OCI-LY7 (cell line): ENCODE data around the gene AP2A1. TPM values are rescaled to one million over a fixed set of nuclear protein-coding genes. Genes with fewer than 3 reads are reported as not detected.

Experiments used
- BruUV-seq: library from RNA; stranded (reverse); fragments of 400-500 nt; replicated peaks from 2 replicates; lab custom pipeline; 2021; lab: Mats Ljungman, UMichigan
- CTCF ChIA-PET: fragments of 300-600 bp; sonication (Branson Sonifier 250); formaldehyde crosslinking; loops from one replicate; lab custom pipeline; 2022; ENCODE audit warnings: antibody characterized with exemption; ENCODE audit not compliant: unreplicated experiment; lab: Charles Lee
- POLR2A ChIA-PET: fragments of 300-600 bp; sonication (Branson Sonifier 250); formaldehyde crosslinking; loops from one replicate; lab custom pipeline; 2022; ENCODE audit warnings: antibody characterized with exemption; lab: Charles Lee
- DNase-seq: peaks from one replicate; pipeline ENCODE4 v3.0.0-alpha.2; 2015; ENCODE audit warnings: low spot score
- H2AFZ ChIP-seq: fragments of 200-600 bp; sonication (generic), shearing (Covaris generic); 2 replicates; pipeline ENCODE4 v1.6.1; 2014; ENCODE audit warnings: mild to moderate bottlenecking, antibody characterized with exemption, low read length, moderate library complexity
- H3K27ac ChIP-seq: fragments of 200-600 bp; sonication (generic); 2 replicates; pipeline ENCODE4 v1.5.1; 2014; ENCODE audit warnings: mixed run types, low read depth, mild to moderate bottlenecking, moderate library complexity, low read length, inconsistent platforms; ENCODE audit not compliant: poor library complexity, severe bottlenecking
- H3K36me3 ChIP-seq: fragments of 200-600 bp; sonication (generic); 2 replicates; pipeline ENCODE4 v1.6.1; 2014; ENCODE audit warnings: mild to moderate bottlenecking, antibody characterized with exemption, low read length, moderate library complexity, mixed read lengths; ENCODE audit not compliant: insufficient read depth
- H3K4me1 ChIP-seq: fragments of 200-600 bp; sonication (generic); 2 replicates; pipeline ENCODE4 v1.5.1; 2014; ENCODE audit warnings: mild to moderate bottlenecking, low read length; ENCODE audit not compliant: insufficient read depth, poor library complexity, severe bottlenecking
- H3K4me2 ChIP-seq: fragments of 200-600 bp; sonication (generic); 2 replicates; pipeline ENCODE4 v1.6.1; 2014; ENCODE audit warnings: mild to moderate bottlenecking, low read length
- H3K4me3 ChIP-seq: fragments of 200-600 bp; sonication (generic); 2 replicates; pipeline ENCODE4 v1.5.1; 2014; ENCODE audit warnings: mild to moderate bottlenecking, low read depth, low read length; ENCODE audit not compliant: poor library complexity, severe bottlenecking
- H3K79me2 ChIP-seq: fragments of 200-600 bp; sonication (generic); 2 replicates; pipeline ENCODE4 v1.6.1; 2016; ENCODE audit warnings: low read depth, mild to moderate bottlenecking, low read length, moderate library complexity, mixed read lengths; ENCODE audit not compliant: insufficient read depth
- H3K9me2 ChIP-seq: fragments of 200-600 bp; sonication (generic); 2 replicates; pipeline ENCODE4 v1.6.1; 2016; ENCODE audit warnings: mild to moderate bottlenecking, low read length, mixed read lengths; ENCODE audit not compliant: insufficient read depth
- H3K9me3 ChIP-seq: fragments of 200-600 bp; sonication (generic); 2 replicates; pipeline ENCODE4 v1.6.1; 2014; ENCODE audit warnings: mild to moderate bottlenecking, mixed run types, low read length, mixed read lengths
- H4K20me1 ChIP-seq: fragments of 200-600 bp; sonication (generic); 2 replicates; pipeline ENCODE4 v1.6.1; 2014; ENCODE audit warnings: mild to moderate bottlenecking, antibody characterized with exemption, low read length, moderate library complexity, mixed read lengths; ENCODE audit not compliant: insufficient read depth
- EZH2phosphoT487 ChIP-seq: fragments of 200-600 bp; sonication (generic); IDR thresholded peaks from 2 replicates; pipeline ENCODE4 v1.6.1; 2018; ENCODE audit warnings: low read depth, borderline replicate concordance, mild to moderate bottlenecking, mixed run types, antibody characterized with exemption, low read length, moderate library complexity, mixed read lengths
- intact Hi-C: fragments of 100-400 bp; cut with micrococcal nuclease; formaldehyde crosslinking; loops from one replicate; pipeline ENCODE4 v1.10.0; 2022; ENCODE audit not compliant: unreplicated experiment
- total RNA-seq, 2 experiments: library from RNA; depleted of rRNA in 1 of 2; stranded (reverse); fragments of >200 nt in 1 of 2; shearing (Covaris generic) in 1 of 2; gene quantifications; 2 replicates each; pipeline ENCODE4 v1.2.3, GENCODE V29; 2014 to 2022
- TF ChIP-seq, protein P1 (sequence below): fragments of 200-600 bp; sonication (generic); conservative IDR thresholded peaks from 2 replicates; pipeline ENCODE4 v1.5.1; 2014; ENCODE audit warnings: mild to moderate bottlenecking, antibody characterized with exemption, low read length, moderate library complexity, mixed read lengths

Gene AP2A1
- total RNA-seq, 2 experiments from 2014 or later: 46.9 to 47.4 TPM

DNA sequence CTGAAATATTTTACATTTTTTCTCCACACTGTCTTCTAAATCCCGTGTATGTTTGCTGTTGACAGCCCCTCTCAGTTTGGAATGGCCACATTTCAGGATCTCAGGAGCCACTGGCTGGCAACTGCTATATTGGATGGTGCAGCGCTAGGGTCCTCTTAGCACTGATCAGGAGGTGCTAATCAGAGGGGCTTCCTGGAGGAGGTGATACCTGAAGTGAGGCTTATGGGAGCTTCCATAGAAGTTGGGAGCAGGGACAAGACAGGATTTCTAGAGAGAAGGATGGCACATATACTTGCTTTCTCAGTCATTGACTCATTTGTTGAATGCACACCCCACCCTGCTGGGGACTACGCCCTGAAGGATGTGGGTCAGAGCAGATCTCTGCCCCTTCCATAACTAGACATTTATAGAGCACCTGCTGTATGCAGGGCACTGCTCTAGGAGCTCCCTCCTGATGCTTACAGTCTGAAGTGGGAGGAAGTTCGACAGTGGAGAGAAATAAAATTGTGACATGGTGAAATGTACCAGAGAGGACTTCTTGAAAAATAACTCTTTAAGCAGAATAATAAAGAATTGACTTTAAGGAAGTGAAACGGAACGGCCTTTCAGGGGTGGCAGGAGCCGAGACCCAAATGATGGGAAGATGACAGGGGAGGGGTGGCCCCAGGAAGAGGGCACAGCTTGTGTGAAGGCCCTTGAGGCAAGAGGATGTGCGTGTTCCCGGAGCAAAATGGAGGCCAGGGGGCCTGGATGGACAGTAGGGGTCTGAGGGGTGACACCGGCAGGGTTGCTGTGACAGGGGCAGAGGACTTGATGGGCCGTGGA, 13.1 kb downstream of the AP2A1 start:
- ChIA-PET CTCF (no interaction called here), POLR2A (no interaction called here)
- peak overlapping the region; percentile 52 for H3K4me2 ChIP-seq

DNA sequence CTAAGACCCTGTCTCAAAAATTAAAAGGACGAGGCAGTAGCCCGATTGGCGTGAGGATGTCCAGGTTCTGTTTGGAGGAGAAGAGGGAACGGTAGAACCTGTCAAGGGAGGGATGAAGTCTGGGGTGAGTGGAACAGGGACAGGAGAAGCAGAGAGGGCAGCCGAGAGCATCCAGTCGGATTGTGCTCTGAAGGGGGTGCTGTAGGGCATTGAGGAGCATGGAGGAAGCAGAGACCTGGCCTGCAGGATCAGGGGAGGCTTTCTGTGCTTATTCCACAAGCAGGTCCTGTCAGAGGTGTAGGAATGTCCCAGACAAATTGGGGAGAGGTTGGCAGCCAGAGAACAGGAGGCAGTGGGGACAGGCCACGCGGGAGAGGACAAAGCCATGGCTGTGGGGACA, 14.1 kb downstream of the AP2A1 start:
- no peak overlapping the region for H3K4me3 ChIP-seq
- CTCF ChIA-PET: no interaction called here
- BruUV-seq: no TSS peak
- no peak overlapping the region for H2AFZ ChIP-seq
- POLR2A ChIA-PET: no interaction called here
- no peaks in the 10 kb centered on the region for H3K79me2 ChIP-seq
- H3K4me2 ChIP-seq: no peak overlapping the region
- H3K9me3 ChIP-seq: no peaks in the 10 kb centered on the region
- H3K4me1 ChIP-seq: peaks cover 15% of the 10 kb centered on the region
- no peak for TF ChIP-seq EZH2phosphoT487
- TF ChIP-seq, protein P1, sequence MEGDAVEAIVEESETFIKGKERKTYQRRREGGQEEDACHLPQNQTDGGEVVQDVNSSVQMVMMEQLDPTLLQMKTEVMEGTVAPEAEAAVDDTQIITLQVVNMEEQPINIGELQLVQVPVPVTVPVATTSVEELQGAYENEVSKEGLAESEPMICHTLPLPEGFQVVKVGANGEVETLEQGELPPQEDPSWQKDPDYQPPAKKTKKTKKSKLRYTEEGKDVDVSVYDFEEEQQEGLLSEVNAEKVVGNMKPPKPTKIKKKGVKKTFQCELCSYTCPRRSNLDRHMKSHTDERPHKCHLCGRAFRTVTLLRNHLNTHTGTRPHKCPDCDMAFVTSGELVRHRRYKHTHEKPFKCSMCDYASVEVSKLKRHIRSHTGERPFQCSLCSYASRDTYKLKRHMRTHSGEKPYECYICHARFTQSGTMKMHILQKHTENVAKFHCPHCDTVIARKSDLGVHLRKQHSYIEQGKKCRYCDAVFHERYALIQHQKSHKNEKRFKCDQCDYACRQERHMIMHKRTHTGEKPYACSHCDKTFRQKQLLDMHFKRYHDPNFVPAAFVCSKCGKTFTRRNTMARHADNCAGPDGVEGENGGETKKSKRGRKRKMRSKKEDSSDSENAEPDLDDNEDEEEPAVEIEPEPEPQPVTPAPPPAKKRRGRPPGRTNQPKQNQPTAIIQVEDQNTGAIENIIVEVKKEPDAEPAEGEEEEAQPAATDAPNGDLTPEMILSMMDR: no peak
- no peaks in the 10 kb centered on the region for H4K20me1 ChIP-seq
- H3K9me2 ChIP-seq: no peaks in the 10 kb centered on the region
- no peak for DNase-seq
- H3K36me3 ChIP-seq: peaks cover 46% of the 10 kb centered on the region
- peak overlapping the region; percentile 48 for H3K27ac ChIP-seq
- intact Hi-C loops: no loop called here

More for the DNA sequence above, 13.1 kb downstream of the AP2A1 start:
- Histone ChIP-seq H3K36me3 (peaks cover 40% of the 10 kb centered on the region), H4K20me1 (no peaks in the 10 kb centered on the region), H2AFZ (no peak overlapping the region), H3K4me3 (no peak overlapping the region), H3K4me1 (peaks cover 15% of the 10 kb centered on the region), H3K9me3 (no peaks in the 10 kb centered on the region), H3K27ac (peak overlapping the region; percentile 48), H3K79me2 (no peaks in the 10 kb centered on the region), H3K9me2 (no peaks in the 10 kb centered on the region)
- peak; percentile 48 for DNase-seq
- no TSS peak for BruUV-seq
- no peak for TF ChIP-seq EZH2phosphoT487
- TF ChIP-seq, protein P1: no peak
- intact Hi-C loops: no loop called here

DNA sequence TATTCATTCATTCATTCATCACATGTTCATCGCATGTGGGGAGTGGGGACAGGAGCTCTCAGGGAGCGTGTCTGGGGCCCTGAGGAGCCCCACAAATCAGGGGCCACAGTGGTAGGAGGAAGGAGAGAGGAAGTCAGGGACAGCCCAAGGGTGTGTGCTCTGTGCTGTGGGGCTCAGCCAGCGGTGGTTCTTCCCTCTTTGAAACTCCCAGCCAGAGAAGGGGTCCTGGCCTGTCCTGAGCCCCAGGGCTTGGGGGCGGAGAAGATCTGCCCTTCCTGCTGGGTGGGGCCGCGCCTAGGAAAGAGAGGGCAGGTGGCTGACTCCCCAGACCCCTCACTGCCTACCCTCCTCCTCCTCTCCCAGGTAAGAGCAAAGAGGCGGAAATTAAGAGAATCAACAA, 14.6 kb downstream of the AP2A1 start:
- Histone ChIP-seq H3K27ac (no peak overlapping the region), H3K9me3 (no peaks in the 10 kb centered on the region), H3K4me3 (no peak overlapping the region), H4K20me1 (no peaks in the 10 kb centered on the region), H3K79me2 (no peaks in the 10 kb centered on the region), H2AFZ (no peak overlapping the region), H3K4me2 (no peak overlapping the region), H3K36me3 (peaks cover 46% of the 10 kb centered on the region), H3K4me1 (peaks cover 15% of the 10 kb centered on the region), H3K9me2 (no peaks in the 10 kb centered on the region)
- no peak for DNase-seq
- intact Hi-C loops: no loop called here
- TF ChIP-seq, protein P1: no peak
- TF ChIP-seq EZH2phosphoT487: no peak
- ChIA-PET CTCF (no interaction called here), POLR2A (no interaction called here)
- no TSS peak for BruUV-seq
